Amygdala (tissue), 56 donors: ENCODE data around the gene SCAF4.
"Not testable (repeated sequence)": the region's sequence is repeated elsewhere in the genome, so short reads cannot be mapped to it uniquely, and the experiment has no call there.

Source experiments
- DNase-seq, 56 donors: peaks; one replicate each; lab custom pipeline; 2025; lab: John Stamatoyannopoulos, UW

The SCAF4 gene

GRCh38 chr21:31731857-31732596 lies at the start of gene SCAF4:
Gene SCAF4, minus strand, starts transcription at chr21:31732118. Its CDS starts 426 bp downstream, at chr21:31731692.
- DNase-seq, result peak; percentile 24 to 94 (median 84)

- DNase-seq, result no peak
Measured at GRCh38 chr21:31780944-31781343, 49.0 kb upstream of the SCAF4 start.

GRCh38 chr21:31778546-31778945 lies 46.6 kb upstream of the SCAF4 start:
- DNase-seq, result no peak

- no peak for DNase-seq
Measured at GRCh38 chr21:31777857-31778256, 45.9 kb upstream of the SCAF4 start.

- DNase-seq, result no peak
Measured at GRCh38 chr21:31774031-31774430, 42.1 kb upstream of the SCAF4 start.

GRCh38 chr21:31772674-31773555 lies 41.0 kb upstream of the SCAF4 start:
- DNase-seq, result no peak

- no peak for DNase-seq
Measured at GRCh38 chr21:31771685-31772084, 39.8 kb upstream of the SCAF4 start.

GRCh38 chr21:31768710-31769109 lies 36.8 kb upstream of the SCAF4 start:
- no peak for DNase-seq

- no peak for DNase-seq
Measured at GRCh38 chr21:31766899-31767298, 35.0 kb upstream of the SCAF4 start.

- not testable (repeated sequence) for DNase-seq
Measured at GRCh38 chr21:31765850-31766249, 33.9 kb upstream of the SCAF4 start.

GRCh38 chr21:31760931-31761330 lies 29.0 kb upstream of the SCAF4 start:
- no peak for DNase-seq

- no peak for DNase-seq
Measured at GRCh38 chr21:31756787-31757186, 24.9 kb upstream of the SCAF4 start.

- no peak for DNase-seq
Measured at GRCh38 chr21:31755027-31755426, 23.1 kb upstream of the SCAF4 start.

- DNase-seq, result no peak
Measured at GRCh38 chr21:31754708-31754960, 22.7 kb upstream of the SCAF4 start.

- no peak for DNase-seq
Measured at GRCh38 chr21:31753949-31754707, 22.2 kb upstream of the SCAF4 start.

- DNase-seq, result no peak
Measured at GRCh38 chr21:31752967-31753366, 21.0 kb upstream of the SCAF4 start.

- DNase-seq, result no peak
Measured at GRCh38 chr21:31752352-31752751, 20.4 kb upstream of the SCAF4 start.

GRCh38 chr21:31750843-31751242 lies 18.9 kb upstream of the SCAF4 start:
- DNase-seq, result no peak

GRCh38 chr21:31744182-31744800 lies 12.4 kb upstream of the SCAF4 start:
- DNase-seq, result no peak

GRCh38 chr21:31743712-31744111 lies 11.8 kb upstream of the SCAF4 start:
- no peak for DNase-seq

GRCh38 chr21:31741116-31741515 lies 9.2 kb upstream of the SCAF4 start:
- no peak for DNase-seq
